ENCODE data around the gene FARS2.

GRCh38 chr6:5403076-5403475, 141.8 kb downstream of the FARS2 start:
- TF ChIP-seq TAF1 (IDR thresholded peaks at IDR 0.05; ENCODE audit: borderline replicate concordance, low read depth, low read length) (no peak), POLR2AphosphoS5 (IDR thresholded peaks at IDR 0.05; ENCODE audit: low read depth, low read length) (no peak)
